GM12864 (cell line): Measurements from ENCODE around the gene RAI1.

Source experiments
- DNase-seq: peaks from one replicate; pipeline ENCODE4 v3.0.0-alpha.2; 2011; ENCODE audit warnings: low read depth
- H3K4me3 ChIP-seq: 2 replicates; pipeline ENCODE4 v1.5.1; 2011; ENCODE audit warnings: mild to moderate bottlenecking, low read depth, low read length, control low read depth
- TF ChIP-seq, protein P1 (sequence below): IDR thresholded peaks from 2 replicates; pipeline ENCODE4 v1.5.1; 2011; ENCODE audit warnings: low read depth, mild to moderate bottlenecking, moderate library complexity, low read length, control low read depth, inconsistent platforms; ENCODE audit errors: missing control alignments

Gene RAI1

DNA sequence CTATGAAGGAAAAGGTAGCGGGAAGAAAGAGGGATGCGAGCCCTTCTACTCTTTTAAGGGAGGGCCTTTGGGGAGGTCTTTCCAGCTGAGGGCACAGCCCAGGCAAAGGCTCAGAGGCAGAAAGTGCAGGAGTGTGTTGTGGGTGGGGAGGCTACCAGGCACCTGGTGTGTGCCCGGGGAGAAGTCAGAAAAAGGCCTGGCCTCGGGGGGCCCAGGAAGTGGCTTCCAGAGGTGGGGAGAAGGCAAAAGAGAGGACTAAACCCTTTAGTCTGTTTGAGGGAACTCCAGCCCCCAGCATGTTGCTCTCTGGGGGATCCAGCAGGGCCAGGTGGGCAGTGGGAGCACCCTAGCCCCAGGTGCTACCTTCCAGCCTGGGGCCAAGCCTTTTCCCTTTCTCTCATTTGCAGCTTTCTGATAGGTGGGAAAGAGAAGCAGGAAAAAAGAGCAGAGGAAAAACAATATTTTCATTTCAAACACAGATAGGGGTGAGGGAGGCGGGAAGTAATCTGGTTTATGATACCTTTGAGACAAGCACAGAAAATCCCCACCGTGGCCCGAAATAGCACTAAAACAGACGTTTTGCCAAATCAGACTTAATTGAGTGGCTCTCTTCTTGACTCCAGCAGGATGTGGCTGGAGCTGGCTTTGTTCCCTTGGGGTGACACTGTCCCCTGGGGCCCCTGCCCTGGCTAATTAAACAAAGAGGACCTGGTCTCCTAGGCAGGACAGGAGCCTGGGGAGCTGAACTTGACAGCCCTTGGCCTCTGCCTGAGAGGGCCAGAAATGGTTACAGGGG, 10.4 kb downstream of the RAI1 start:
- no peak for DNase-seq
- no peak overlapping the region; the same call in 1 of the 2 replicates for H3K4me3 ChIP-seq
- TF ChIP-seq, protein P1, sequence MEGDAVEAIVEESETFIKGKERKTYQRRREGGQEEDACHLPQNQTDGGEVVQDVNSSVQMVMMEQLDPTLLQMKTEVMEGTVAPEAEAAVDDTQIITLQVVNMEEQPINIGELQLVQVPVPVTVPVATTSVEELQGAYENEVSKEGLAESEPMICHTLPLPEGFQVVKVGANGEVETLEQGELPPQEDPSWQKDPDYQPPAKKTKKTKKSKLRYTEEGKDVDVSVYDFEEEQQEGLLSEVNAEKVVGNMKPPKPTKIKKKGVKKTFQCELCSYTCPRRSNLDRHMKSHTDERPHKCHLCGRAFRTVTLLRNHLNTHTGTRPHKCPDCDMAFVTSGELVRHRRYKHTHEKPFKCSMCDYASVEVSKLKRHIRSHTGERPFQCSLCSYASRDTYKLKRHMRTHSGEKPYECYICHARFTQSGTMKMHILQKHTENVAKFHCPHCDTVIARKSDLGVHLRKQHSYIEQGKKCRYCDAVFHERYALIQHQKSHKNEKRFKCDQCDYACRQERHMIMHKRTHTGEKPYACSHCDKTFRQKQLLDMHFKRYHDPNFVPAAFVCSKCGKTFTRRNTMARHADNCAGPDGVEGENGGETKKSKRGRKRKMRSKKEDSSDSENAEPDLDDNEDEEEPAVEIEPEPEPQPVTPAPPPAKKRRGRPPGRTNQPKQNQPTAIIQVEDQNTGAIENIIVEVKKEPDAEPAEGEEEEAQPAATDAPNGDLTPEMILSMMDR, result no peak

DNA sequence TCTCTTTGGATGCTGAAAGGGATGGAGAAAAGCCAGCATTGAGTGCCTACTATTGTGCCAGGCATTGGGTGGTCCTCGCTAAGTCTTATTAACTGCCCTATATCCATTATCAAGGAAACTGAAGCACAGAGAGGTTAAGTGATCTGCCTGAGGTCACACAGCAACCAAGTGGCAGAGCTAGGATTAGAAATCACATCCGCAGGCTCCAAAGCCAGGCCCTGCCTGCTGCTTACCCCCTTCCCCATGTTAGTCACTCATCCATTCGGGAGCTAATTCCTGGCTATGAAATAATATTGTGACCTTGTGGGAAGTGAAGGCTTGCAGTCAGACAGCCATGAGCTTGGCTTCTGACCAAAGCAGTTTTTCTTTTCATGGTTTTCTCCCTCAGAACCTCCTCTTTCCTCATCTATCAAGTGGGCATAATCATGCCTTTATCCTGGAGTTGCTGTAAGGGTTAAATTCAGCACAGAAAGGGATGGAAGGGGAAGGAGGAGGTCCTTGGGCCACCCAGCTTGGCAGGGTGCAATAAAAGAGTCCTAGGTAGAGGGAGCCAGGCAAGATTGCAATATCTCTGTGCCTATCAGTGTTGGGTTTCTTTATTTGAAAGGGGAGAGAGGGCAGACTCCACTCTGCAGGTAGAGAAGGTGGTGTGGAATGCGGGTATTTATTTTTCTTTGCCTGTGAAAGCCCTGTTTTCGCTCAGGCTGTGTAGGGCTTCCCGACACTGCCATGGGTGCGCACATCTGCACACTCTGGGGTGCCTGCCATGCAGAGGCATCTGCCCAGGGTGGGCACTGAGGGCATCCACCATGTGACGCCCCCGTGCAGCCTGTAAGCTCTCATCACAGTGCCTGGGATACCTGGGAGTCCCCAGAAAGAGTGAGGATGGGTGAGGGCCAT, 11.3 kb downstream of the RAI1 start:
- DNase-seq, result no peak
- TF ChIP-seq, protein P1, result no peak
- no peak overlapping the region for H3K4me3 ChIP-seq

DNA sequence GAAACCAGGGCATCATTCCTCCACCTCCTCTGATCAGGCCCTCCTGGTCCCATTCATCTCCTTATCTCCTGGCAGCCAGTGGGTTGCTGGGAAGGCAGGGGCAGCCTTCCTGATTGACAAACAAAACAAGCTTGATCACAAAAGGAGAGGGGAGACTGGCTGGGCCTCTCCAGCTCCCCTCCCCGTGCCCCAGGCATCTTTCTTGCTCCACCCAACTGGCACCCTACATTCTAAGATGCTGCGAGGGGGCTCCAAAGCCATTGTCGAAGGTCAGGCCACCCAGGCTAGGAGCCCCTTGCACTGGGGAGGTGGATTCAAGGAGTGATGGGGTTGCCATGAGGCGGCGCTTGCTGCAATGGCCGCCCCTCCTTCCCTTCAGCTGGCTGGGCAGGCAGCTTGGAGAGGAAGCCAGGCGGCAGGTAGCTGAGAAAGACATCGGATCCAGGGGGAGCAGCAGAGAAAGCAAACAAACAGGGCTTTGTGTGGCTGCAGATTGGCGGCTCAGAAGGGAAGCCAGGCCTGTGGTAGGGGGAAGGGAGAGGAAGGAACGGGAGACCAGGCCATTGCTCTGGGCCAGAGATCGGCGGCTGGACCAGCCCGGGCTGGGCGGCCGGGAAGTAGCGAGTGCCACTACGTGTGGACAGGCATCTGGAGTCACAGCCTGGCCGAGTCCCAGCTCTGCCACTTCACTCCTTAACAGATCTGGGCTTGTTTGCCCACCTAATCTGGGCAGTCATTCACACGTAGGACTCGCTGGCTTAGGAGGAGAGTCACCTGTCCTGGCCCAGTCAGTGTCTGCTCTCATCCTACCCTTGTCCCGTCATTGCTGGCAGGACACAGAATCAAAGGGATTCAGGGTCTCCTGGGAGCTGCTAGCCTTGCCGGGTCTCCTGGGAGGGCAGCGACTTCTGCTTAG, 12.3 kb downstream of the RAI1 start:
- H3K4me3 ChIP-seq, result peak overlapping the region; percentile 79
- no peak for DNase-seq
- TF ChIP-seq, protein P1, result no peak

GRCh38 chr17:17694169-17695081, 13.2 kb downstream of the RAI1 start:
- TF ChIP-seq, protein P1, result no peak
- peak overlapping the region; percentile 79 for H3K4me3 ChIP-seq
- DNase-seq, result no peak

- no peak overlapping the region for H3K4me3 ChIP-seq
- TF ChIP-seq, protein P1, result no peak
- DNase-seq, result no peak
These were observed 14.8 kb downstream of the RAI1 start for GRCh38 chr17:17696085-17696484.
